GM12801 (cell line): ENCODE data around the gene PSMB5.

Experiments
- CTCF ChIP-seq: IDR thresholded peaks from one replicate; pipeline ENCODE4 v1.5.1; 2011; ENCODE audit warnings: control low read depth; ENCODE audit not compliant: insufficient read length; ENCODE audit errors: extremely low read depth

PSMB5 gene

GRCh38 chr14:23005451-23006187 is 29.1 kb downstream of the PSMB5 start:
- no peak for TF ChIP-seq CTCF

GRCh38 chr14:23002592-23002991 is 32.1 kb downstream of the PSMB5 start:
- no peak for TF ChIP-seq CTCF

GRCh38 chr14:23000860-23001259 is 33.8 kb downstream of the PSMB5 start:
- no peak for TF ChIP-seq CTCF

- TF ChIP-seq CTCF, result no peak
Measured at GRCh38 chr14:22998329-22999012, 36.2 kb downstream of the PSMB5 start.

- TF ChIP-seq CTCF, result no peak
Measured at GRCh38 chr14:22997676-22998323, 36.9 kb downstream of the PSMB5 start.

- TF ChIP-seq CTCF, result no peak
Measured at GRCh38 chr14:22996768-22997654, 37.7 kb downstream of the PSMB5 start.
